Naive B cell (primary cell): ENCODE results near the gene ALDH1L1. TPM values are rescaled to one million over a fixed set of nuclear protein-coding genes. Genes with fewer than 3 reads are reported as not detected.

Source experiments
- ATAC-seq, 2 donors: fragments of 150-1000 bp; cut with Tn5 transposase; 2 replicates each; pipeline ENCODE4 v1.10.0; 2021; ENCODE audit warnings: low read depth in 2 of 2, mild to moderate bottlenecking in 2 of 2, moderate library complexity in 2 of 2
- DNase-seq: peaks from one replicate; pipeline ENCODE4 v3.0.0; 2022
- H3K27ac Mint-ChIP-seq, 6 donors: one replicate each; pipeline ENCODE4 v1.8.0; 2020 to 2022; ENCODE audit warnings: mild to moderate bottlenecking in 6 of 6, mixed read lengths in 6 of 6, moderate library complexity in 5 of 6, inconsistent platforms in 2 of 6
- H3K27me3 Mint-ChIP-seq, 3 donors: one replicate each; pipeline ENCODE4 v1.8.0; 2021 to 2022; ENCODE audit warnings: mixed read lengths in 3 of 3, mild to moderate bottlenecking in 1 of 3
- H3K36me3 Mint-ChIP-seq, 2 donors: one replicate each; pipeline ENCODE4 v1.8.0; 2020 to 2022; ENCODE audit warnings: mixed read lengths in 2 of 2, inconsistent platforms in 1 of 2, mild to moderate bottlenecking in 1 of 2
- H3K4me1 Mint-ChIP-seq, 3 donors: one replicate each; pipeline ENCODE4 v1.8.0; 2020 to 2022; ENCODE audit warnings: mixed read lengths in 3 of 3, inconsistent platforms in 1 of 3, mild to moderate bottlenecking in 1 of 3, moderate library complexity in 1 of 3
- H3K4me3 Mint-ChIP-seq, 8 donors: one replicate each; pipeline ENCODE4 v1.8.0; 2020 to 2022; ENCODE audit warnings: mild to moderate bottlenecking in 8 of 8, mixed read lengths in 8 of 8, moderate library complexity in 8 of 8, inconsistent platforms in 2 of 8
- H3K9me3 Mint-ChIP-seq, 7 donors: one replicate each; pipeline ENCODE4 v1.8.0; 2020 to 2022; ENCODE audit warnings: mixed read lengths in 7 of 7, mild to moderate bottlenecking in 5 of 7, inconsistent platforms in 2 of 7, moderate library complexity in 1 of 7
- polyA plus RNA-seq, 6 donors: library from polyadenylated mRNA; unstranded; fragments of 300-500 nt; fragmentation: Illumina TruSeq; gene quantifications; one replicate each; pipeline ENCODE4 v1.2.3, GENCODE V29; 2021; ENCODE audit warnings: low read depth in 6 of 6

The ALDH1L1 gene
- polyA plus RNA-seq, 6 donors from 2014 or later, result 0.08 TPM; not detected in 5

GRCh38 chr3:126125341-126125740 is 55.0 kb downstream of the ALDH1L1 start:
- Mint-ChIP-seq H3K9me3 (peaks cover 0 to 1% (median 0%) of the 10 kb centered on the region in 7 donors), H3K4me3 (no peak overlapping the region), H3K4me1 (no peaks in the 10 kb centered on the region), H3K36me3 (no peaks in the 10 kb centered on the region), H3K27me3 (peaks cover 0 to 26% (median 12%) of the 10 kb centered on the region in 3 donors), H3K27ac (no peak overlapping the region)
- no peak for ATAC-seq
- DNase-seq, result no peak

- H3K9me3 Mint-ChIP-seq, result peaks cover 0 to 1% (median 0%) of the 10 kb centered on the region in 7 donors
- H3K4me3 Mint-ChIP-seq, result no peak overlapping the region
- ATAC-seq (no peak), DNase-seq (no peak)
- H3K27me3 Mint-ChIP-seq, result peaks cover 0 to 24% (median 16%) of the 10 kb centered on the region in 3 donors
- H3K4me1 Mint-ChIP-seq, result no peaks in the 10 kb centered on the region
- no peaks in the 10 kb centered on the region for H3K36me3 Mint-ChIP-seq
- no peak overlapping the region for H3K27ac Mint-ChIP-seq
Measured at GRCh38 chr3:126124896-126125295, 55.5 kb downstream of the ALDH1L1 start.

- H3K9me3 Mint-ChIP-seq, result peaks cover 0 to 1% (median 0%) of the 10 kb centered on the region in 7 donors
- H3K4me1 Mint-ChIP-seq, result no peaks in the 10 kb centered on the region
- H3K27ac Mint-ChIP-seq, result no peak overlapping the region
- ATAC-seq (no peak), DNase-seq (no peak)
- no peak overlapping the region for H3K4me3 Mint-ChIP-seq
- H3K36me3 Mint-ChIP-seq, result no peaks in the 10 kb centered on the region
- H3K27me3 Mint-ChIP-seq, result peaks cover 0 to 25% (median 21%) of the 10 kb centered on the region in 3 donors
Measured at GRCh38 chr3:126124148-126124868, 56.1 kb downstream of the ALDH1L1 start.

- ATAC-seq (no peak), DNase-seq (no peak)
Measured at GRCh38 chr3:126121632-126122031, 58.8 kb downstream of the ALDH1L1 start.

GRCh38 chr3:126121074-126121473 is 59.3 kb downstream of the ALDH1L1 start:
- peaks cover 4 to 26% (median 25%) of the 10 kb centered on the region in 3 donors for H3K27me3 Mint-ChIP-seq
- no peak overlapping the region for H3K4me3 Mint-ChIP-seq
- H3K9me3 Mint-ChIP-seq, result peaks cover 0 to 1% (median 0%) of the 10 kb centered on the region in 7 donors
- H3K27ac Mint-ChIP-seq, result no peak overlapping the region
- no peak for DNase-seq
- no peaks in the 10 kb centered on the region for H3K4me1 Mint-ChIP-seq
- ATAC-seq, result no peak
- H3K36me3 Mint-ChIP-seq, result no peaks in the 10 kb centered on the region

More at GRCh38 chr3:126121632-126122031, 58.8 kb downstream of the ALDH1L1 start:
- Mint-ChIP-seq H3K4me3 (no peak overlapping the region), H3K27me3 (peaks cover 4 to 28% (median 26%) of the 10 kb centered on the region in 3 donors), H3K9me3 (peaks cover 0 to 1% (median 0%) of the 10 kb centered on the region in 7 donors), H3K27ac (no peak overlapping the region), H3K36me3 (no peaks in the 10 kb centered on the region), H3K4me1 (no peaks in the 10 kb centered on the region)

- DNase-seq (no peak), ATAC-seq (no peak)
- H3K27me3 Mint-ChIP-seq, result peaks cover 4 to 26% (median 18%) of the 10 kb centered on the region in 3 donors
- no peaks in the 10 kb centered on the region for H3K36me3 Mint-ChIP-seq
- no peak overlapping the region for H3K27ac Mint-ChIP-seq
- H3K4me3 Mint-ChIP-seq, result no peak overlapping the region
- H3K9me3 Mint-ChIP-seq, result peaks cover 0 to 1% (median 0%) of the 10 kb centered on the region in 7 donors
- H3K4me1 Mint-ChIP-seq, result no peaks in the 10 kb centered on the region
Measured at GRCh38 chr3:126119976-126120375, 60.4 kb downstream of the ALDH1L1 start.

GRCh38 chr3:126119008-126119675 is 61.2 kb downstream of the ALDH1L1 start:
- H3K36me3 Mint-ChIP-seq, result no peaks in the 10 kb centered on the region
- H3K4me1 Mint-ChIP-seq, result no peaks in the 10 kb centered on the region
- H3K9me3 Mint-ChIP-seq, result peaks cover 0 to 1% (median 0%) of the 10 kb centered on the region in 7 donors
- DNase-seq (no peak), ATAC-seq (no peak)
- peaks cover 4 to 21% (median 18%) of the 10 kb centered on the region in 3 donors for H3K27me3 Mint-ChIP-seq
- no peak overlapping the region for H3K4me3 Mint-ChIP-seq
- H3K27ac Mint-ChIP-seq, result no peak overlapping the region

GRCh38 chr3:126118591-126118990 is 61.8 kb downstream of the ALDH1L1 start:
- Mint-ChIP-seq H3K27ac (no peak overlapping the region), H3K36me3 (no peaks in the 10 kb centered on the region), H3K4me3 (no peak overlapping the region), H3K9me3 (peaks cover 0 to 1% (median 0%) of the 10 kb centered on the region in 7 donors), H3K27me3 (peaks cover 4 to 21% (median 18%) of the 10 kb centered on the region in 3 donors), H3K4me1 (no peaks in the 10 kb centered on the region)
- no peak for ATAC-seq
- no peak for DNase-seq

GRCh38 chr3:126117786-126118185 is 62.6 kb downstream of the ALDH1L1 start:
- Mint-ChIP-seq H3K27ac (no peak overlapping the region), H3K4me3 (no peak overlapping the region), H3K9me3 (peaks cover 0 to 1% (median 0%) of the 10 kb centered on the region in 7 donors), H3K27me3 (peaks cover 4 to 21% (median 18%) of the 10 kb centered on the region in 3 donors), H3K36me3 (no peaks in the 10 kb centered on the region), H3K4me1 (no peaks in the 10 kb centered on the region)
- ATAC-seq (no peak), DNase-seq (no peak)

- no peak for ATAC-seq
- no peak overlapping the region for H3K4me3 Mint-ChIP-seq
- no peaks in the 10 kb centered on the region for H3K4me1 Mint-ChIP-seq
- no peaks in the 10 kb centered on the region for H3K36me3 Mint-ChIP-seq
- H3K27ac Mint-ChIP-seq, result no peak overlapping the region
- H3K9me3 Mint-ChIP-seq, result peaks cover 0 to 1% (median 0%) of the 10 kb centered on the region in 7 donors
- no peak for DNase-seq
- H3K27me3 Mint-ChIP-seq, result peaks cover 4 to 21% (median 18%) of the 10 kb centered on the region in 3 donors
Measured at GRCh38 chr3:126117212-126117611, 63.2 kb downstream of the ALDH1L1 start.

GRCh38 chr3:126116526-126116925 is 63.9 kb downstream of the ALDH1L1 start:
- Mint-ChIP-seq H3K4me1 (peaks cover 0 to 3% (median 0%) of the 10 kb centered on the region in 3 donors), H3K27ac (no peak overlapping the region), H3K9me3 (no peaks in the 10 kb centered on the region), H3K4me3 (no peak overlapping the region), H3K27me3 (peaks cover 4 to 21% (median 18%) of the 10 kb centered on the region in 3 donors), H3K36me3 (no peaks in the 10 kb centered on the region)
- ATAC-seq, result no peak
- no peak for DNase-seq

GRCh38 chr3:126114443-126115386 is 65.7 kb downstream of the ALDH1L1 start:
- Mint-ChIP-seq H3K9me3 (no peaks in the 10 kb centered on the region), H3K27me3 (peaks cover 4 to 20% (median 15%) of the 10 kb centered on the region in 3 donors), H3K36me3 (no peaks in the 10 kb centered on the region), H3K27ac (no peak overlapping the region), H3K4me3 (no peak overlapping the region), H3K4me1 (peaks cover 0 to 3% (median 0%) of the 10 kb centered on the region in 3 donors)
- no peak for DNase-seq
- ATAC-seq, result no peak
